ACHN (cell line): ENCODE results near the gene MYO15A.

ENCODE experiments used
- DNase-seq: peaks from one replicate; pipeline ENCODE4 v3.0.0-alpha.2; 2015
- in situ Hi-C: cut with HindIII; loops from 2 replicates; pipeline ENCODE4 v1.10.0; 2017; ENCODE audit warnings: low sequenced_read_pairs, low pct_ligation_motif_present, low pct_unique_long_range_greater_than_20kb

MYO15A gene

DNA sequence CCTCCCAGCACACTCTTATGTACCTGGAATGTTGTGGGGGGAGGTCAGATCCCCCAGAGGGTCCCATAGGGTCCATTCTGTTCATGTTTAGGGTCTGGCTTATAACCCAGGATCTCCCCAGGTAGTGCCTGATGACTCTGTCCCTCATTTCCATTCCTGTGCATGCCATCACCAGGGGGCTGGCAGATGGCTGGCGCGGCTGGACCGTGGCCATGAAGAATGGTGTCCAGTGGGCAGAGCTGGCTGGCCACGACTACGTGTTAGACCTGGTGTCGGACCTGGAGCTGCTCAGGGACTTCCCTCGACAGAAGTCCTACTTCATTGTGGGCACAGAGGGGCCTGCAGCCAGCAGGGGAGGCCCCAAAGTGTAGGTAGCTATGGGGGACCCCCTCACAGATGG, 40.0 kb downstream of the MYO15A start:
- DNase-seq, result no peak
- in situ Hi-C loops, result no loop called here

DNA sequence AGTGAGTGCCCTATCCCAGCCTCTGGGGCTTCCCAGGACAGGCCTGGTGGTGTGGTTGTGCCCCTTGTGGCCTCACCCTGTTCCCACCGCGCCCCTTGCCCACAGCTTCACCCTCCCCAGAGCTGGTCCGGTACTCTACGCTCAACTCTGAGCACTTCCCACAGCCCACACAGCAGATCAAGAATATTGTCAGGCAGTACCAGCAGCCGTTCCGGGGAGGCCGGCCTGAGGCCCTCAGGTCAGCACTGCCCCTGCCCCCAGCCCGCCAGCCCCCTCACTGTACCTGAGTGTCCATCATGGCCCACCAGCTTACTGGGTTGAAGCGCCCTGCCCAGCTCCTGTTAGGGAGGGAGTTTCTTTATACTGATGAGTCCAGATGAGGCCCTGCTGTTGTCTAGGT, 42.7 kb downstream of the MYO15A start:
- in situ Hi-C loops, result no loop called here

DNA sequence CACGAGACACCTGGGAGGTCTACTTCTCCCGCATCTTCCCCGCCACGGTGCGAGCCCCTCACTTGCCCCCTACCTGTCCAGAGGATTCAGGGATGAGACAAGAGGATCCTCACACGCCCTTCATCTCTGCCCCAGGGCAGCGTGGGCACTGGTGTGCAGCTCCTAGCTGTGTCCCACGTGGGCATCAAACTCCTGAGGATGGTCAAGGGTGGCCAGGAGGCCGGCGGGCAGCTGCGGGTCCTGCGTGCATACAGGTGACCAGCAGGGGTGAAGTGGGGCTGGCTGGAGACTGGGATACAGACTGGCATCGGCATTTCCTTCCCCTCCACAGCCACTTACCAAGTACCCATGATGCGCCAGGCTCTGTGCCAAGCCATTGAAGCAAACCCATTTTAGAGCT, 46.6 kb downstream of the MYO15A start:
- DNase-seq, result no peak
- in situ Hi-C loops, result no loop called here

More for the DNA sequence above, 42.7 kb downstream of the MYO15A start:
- DNase-seq, result no peak

DNA sequence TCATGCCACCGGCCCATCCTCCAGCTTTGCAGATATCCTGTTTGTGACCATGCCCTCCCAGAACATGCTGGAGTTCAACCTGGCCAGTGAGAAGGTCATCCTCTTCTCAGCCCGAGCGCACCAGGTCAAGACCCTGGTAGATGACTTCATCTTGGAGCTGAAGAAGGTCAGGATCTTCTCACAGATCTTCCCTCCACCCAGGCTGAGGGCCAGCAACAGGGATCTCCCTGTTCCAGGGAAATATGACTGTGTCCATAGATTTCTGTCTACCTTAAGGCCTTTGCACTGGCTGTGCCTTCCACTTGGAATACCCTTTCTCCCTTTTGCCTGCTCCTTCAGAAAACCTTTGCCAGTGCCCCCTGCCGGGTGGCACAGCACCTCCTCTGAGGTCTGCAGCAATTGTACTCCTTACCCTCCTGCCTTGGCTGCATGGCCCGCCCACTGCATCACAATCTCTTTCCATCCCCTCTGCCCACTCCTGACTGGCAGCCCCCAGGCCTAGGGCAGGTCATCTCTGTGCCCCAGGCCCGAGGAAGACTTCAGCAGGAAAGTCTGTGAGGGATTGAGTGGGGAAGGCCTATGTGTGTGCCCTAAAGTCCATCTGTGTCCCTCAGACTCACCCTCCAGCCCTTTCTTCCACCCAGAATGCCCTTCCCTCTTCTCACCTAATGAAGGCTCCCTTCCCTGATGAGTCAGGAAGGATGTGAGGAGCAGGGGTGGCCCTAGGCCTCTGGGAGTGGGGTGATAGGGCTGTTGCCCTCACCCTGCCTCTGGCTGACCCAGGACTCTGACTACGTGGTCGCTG, 47.8 kb downstream of the MYO15A start:
- in situ Hi-C loops, result no loop called here
- DNase-seq, result peak; percentile 59

DNA sequence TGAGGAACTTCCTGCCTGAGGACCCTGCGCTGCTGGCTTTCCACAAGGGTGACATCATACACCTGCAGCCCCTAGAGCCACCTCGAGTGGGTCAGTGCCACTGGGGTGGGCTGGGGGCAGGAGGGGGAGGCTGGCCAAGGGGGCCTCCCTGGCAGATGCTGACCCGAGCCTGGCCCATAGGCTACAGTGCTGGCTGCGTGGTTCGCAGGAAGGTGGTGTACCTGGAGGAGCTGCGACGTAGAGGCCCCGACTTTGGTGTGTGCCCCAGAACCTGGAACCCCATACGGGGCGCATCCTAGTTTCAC, 48.4 kb downstream of the MYO15A start:
- no peak for DNase-seq

DNA sequence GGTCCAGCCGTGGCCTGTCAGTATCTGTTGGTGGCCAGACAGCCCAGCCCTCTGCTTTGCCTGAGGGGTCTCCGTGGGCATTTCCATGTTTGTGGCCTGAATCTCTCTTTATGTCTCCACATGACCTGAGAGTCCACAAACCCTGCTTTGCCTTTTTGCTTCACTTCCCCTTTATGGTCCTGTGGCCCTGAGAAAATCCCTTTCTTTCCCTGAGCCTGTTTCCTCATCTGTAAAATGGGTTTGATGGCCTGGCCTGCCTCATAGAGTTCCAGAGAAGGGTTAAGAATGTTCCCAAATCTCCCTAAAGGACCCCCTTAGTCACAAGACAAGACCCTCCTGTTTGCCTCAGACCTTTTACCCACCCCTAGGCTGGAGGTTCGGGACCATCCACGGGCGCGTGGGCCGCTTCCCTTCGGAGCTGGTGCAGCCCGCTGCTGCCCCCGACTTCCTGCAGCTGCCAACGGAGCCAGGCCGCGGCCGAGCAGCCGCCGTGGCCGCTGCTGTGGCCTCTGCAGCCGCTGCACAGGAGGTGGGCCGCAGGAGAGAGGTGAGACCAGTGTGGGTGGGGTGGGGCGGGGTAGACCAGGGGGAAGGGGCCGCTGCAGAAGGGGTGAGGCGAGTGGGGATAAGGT, 48.9 kb downstream of the MYO15A start:
- in situ Hi-C loops, result no loop called here
- DNase-seq, result no peak

More for the DNA sequence above, 48.4 kb downstream of the MYO15A start:
- in situ Hi-C loops, result no loop called here

DNA sequence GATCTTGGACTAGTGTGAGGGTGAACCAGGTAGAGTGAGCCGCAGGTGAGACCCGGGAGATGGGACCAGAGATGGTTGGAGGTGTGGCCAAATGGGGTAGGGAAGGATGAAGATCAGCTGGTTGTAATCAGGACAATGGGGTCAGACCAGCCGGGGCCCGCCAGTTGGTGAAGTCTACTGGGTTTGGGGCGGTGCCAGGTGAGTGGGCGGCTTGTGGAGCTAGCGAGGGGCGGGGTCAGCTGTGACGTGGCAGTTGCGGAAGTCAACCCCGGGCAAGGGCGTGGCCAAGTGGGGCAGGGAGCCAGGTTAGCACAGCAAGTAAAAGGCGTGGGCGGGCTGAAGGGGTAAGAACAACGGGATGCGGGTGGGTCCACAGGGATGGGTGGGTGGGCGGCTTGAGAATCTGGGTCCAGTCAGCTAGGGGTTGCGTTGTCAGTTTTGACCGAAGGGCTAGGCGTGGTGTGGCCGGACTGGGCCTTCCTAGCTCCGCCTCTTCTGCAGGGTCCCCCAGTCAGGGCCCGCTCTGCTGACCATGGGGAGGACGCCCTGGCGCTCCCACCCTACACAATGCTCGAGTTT, 49.6 kb downstream of the MYO15A start:
- DNase-seq, result no peak

DNA sequence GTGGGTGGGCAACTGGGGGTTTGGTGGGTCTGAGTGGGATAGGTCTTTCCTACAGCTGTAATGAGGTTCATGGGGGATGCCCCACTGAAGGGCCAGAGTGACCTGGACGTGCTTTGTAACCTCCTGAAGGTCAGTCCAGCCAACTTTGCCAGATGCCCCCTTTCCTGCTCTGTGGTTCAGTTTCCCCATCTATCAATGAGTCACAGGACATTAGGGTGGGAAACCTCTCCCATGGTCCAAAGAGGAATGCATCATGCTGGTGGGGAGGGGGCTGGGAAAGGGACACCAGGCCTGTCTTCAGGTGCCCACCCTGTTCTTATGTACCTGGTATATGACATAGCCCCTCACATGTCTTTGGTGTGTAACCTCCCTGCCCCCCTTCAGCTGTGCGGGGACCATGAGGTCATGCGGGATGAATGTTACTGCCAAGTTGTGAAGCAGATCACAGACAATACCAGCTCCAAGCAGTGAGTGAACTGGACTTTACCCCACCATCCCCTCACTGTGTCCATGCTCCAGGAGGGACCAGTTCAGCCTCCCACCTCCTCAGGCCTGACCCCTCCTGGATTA, 51.1 kb downstream of the MYO15A start:
- in situ Hi-C loops, result no loop called here
- no peak for DNase-seq

More for the DNA sequence above, 49.6 kb downstream of the MYO15A start:
- in situ Hi-C loops, result no loop called here

DNA sequence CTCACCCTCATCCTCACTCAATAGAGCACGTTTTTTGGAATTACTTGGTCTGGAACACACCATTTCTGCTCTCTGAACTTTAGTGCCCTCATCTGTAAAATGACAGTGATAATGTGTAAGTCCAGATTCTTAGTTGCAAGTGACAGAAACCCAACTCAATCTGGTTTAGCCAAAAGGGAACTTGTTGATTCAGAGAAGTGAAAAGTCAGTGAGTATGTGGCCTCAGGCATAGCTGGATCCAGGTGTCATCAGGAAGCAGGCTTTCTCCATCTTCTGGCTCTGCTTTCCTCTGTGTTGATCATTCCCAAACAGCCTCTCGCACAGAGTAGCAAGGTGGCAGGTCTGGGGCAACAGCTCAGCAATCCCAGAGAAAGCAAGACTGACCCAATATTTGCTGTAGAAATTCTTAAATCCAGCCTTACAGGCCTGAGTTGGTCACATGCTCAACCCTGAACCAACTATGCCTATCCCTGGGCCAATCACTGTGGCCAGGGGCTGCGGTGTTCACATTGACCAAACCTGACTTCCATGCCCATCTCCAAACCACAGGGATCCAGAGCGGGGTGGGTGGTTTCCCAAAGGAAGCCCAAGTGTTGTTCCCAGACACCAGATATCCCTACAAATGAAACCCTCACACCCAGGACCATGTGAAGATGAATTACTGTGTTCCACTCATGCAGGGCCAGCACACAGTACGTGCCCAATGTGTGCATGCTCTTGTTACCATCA, 51.7 kb downstream of the MYO15A start:
- in situ Hi-C loops, result no loop called here

DNA sequence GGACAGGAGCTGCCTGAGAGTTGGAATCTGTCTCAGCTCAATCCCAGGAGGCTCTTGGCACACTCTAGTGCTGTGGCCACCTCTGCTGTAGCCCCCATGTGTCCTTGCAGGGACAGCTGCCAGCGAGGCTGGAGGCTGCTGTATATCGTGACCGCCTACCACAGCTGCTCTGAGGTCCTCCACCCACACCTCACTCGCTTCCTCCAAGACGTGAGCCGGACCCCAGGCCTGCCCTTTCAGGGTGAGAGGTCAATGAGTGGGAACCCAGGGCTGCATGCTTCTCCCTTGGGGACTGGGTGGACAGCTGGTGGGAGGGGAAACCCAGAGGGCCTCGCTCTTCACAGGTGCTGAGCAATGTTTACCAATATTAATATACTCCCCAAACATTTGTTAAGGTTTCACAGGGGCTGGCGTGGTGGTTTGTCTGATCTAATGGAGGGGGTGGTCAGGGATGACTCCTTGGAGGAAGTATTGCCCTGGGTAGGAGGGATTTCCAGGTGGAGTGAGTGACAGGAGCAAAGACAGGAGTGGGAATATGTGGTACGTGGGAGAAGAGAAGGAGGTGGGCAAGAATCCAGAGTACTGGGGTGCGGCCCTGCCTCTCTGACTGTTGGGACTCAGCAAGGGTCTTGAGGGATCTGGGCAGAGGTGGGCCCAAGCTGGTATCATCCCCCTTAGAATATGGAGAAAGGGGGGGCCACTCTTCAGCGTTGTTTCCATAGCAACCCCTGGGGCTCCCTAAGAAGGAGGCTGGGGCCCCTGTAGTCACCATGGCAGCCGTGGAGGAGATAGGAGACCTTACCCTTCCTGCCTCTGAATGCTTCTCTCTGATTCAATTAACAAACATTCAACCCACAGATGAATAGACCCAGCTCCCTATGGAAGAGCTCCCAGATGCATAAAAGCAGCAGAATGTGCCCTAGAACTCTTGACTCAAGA, 52.9 kb downstream of the MYO15A start:
- no peak for DNase-seq
- in situ Hi-C loops, result no loop called here

More for the DNA sequence above, 51.7 kb downstream of the MYO15A start:
- no peak for DNase-seq

DNA sequence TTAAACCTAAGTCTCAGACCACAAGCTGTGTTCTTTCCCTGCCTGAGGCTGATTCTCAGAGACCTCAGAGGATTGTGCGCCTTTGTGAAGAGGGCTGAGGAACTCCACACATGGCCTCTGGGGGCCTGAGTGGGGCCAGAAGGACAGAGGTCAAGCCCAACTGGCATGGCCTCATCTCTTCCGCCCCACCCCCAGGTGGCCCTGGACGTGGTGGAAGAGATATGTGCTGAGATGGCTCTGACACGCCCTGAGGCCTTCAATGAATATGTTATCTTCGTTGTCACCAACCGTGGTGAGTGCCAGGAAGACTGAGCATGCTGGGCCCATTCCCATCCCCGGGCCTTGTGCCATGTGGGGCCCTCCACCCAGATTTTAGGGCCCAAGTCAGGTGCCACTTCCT, 55.0 kb downstream of the MYO15A start:
- DNase-seq, result no peak
- in situ Hi-C loops, result no loop called here

DNA sequence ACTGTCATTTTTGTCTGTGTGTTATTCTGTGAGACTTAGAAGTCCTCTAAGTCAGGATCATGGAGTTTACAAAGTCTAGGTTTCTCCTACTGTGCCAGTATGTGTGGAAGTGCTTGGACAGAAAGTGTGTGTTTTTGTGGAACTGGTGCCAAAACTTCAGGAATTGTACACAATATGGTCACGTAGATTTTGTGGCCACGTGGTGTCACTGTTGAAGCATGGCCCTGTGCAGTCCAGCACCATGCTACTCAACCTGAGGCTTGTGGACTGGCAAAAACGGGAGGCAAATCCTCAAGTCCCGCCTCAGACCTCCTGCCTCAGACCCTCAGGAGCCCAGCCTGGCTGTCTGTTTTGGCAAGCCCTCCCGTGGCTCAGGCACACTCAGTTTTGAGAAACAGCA, 58.3 kb downstream of the MYO15A start:
- in situ Hi-C loops, result no loop called here
- no peak for DNase-seq

DNA sequence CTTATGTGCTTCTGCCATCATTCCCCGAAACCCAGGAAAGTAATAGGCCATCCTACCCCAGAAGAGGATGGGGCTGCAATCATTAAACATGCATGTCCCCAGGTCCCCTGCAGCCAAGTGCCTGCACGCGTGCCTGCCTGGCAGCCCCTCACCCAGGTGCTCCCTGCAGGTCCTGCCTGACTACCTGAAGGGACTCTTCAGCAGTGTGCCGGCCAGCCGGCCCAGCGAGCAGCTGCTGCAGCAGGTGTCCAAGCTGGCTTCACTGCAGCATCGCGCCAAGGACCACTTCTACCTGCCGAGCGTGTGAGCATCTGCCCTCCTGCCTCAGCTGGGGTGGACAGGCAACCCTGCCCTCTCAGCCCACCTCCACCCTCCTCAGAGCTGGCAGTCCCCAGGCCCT, 58.9 kb downstream of the MYO15A start:
- DNase-seq, result no peak
- in situ Hi-C loops, result no loop called here

DNA sequence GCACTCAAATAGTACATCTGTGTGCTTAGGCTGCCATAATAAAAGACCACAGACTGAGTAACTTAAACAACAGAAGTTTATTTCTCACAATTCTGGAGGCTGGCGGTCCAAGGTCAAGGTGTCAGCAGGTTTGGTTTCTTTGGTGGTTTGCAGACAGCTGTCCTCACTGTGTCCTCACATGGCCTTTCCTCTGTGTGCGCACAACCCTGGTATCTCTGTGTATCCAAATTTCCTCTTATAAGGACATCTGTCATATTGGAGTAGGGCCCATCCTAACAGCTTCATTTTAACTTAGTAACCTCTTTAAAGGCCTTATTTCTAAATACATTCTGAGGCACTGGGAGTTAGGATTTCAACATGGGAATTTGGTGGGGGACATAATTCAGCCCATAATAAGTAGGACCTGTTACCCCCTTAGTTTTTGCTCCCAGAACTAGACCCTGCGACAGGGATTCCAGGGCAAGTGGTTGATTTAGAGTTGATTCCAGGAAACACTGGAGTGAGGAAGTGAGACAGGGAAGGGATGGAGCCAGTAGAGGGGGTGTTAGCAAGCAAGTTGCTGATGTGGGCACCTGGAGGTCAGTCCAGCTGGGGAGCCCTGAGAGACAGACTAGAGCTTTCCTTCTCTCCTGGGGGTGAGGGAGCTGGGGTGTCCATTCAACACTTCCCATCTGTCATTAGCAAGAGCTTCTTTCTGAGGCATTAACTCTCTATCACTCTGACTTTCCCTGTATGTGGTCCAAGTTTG, 64.1 kb downstream of the MYO15A start:
- DNase-seq, result no peak
- in situ Hi-C loops, result no loop called here

DNA sequence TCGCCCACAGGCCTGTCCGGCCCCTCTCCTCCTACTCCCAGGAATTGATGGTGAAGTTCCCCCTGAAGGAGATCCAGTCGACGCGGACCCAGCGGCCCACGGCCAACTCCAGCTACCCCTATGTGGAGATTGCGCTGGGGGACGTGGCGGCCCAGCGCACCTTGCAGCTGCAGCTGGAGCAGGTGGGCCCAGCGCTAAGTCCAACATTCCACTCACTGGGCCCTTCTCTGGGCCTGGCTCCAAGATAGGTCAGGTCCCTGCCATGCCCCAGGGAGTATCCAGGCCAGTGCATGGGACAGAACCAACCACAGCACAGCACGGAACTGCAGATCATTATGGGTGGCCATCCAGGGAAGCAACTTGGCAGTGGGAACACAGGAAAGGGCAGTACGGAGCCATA, 65.2 kb downstream of the MYO15A start:
- in situ Hi-C loops, result no loop called here
- DNase-seq, result no peak

DNA sequence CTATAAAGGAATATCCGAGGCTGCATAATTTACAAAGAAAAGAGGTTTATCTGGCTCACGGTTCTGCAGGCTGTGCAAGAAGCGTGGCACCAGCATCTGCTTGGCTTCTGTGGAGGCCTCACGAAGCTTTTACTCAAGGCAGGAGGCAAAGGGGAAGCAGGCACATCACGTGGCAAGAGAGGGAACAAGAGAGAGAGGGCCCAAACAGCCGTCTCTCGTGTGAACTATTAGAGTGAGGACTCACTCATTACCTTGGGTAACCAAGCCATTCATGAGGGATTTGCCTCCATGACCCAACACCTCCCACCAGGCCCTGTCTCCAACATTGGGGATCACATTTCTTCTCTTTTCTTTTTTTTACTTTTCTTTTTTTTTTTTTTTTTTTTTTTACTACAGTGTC, 67.6 kb downstream of the MYO15A start:
- in situ Hi-C loops, result no loop called here
- DNase-seq, result no peak

DNA sequence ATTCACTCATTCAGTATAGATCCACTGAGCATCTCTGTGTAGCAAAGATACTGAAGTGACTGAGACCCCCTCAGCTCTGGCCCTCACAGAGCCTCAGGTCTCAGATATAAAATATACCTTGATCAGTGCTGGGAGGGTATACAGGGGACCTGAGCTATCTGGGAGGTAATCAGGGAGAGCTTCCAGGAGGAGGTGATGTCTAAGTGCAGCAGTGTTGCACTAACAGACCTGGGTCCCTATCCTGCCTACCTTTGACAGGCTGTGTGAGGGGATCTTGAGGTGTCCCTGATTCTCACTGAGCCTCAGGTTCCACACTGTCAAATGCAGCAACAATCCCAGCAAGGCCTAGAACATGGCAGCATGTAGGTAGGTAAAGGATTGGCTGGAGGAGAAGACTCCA, 68.6 kb downstream of the MYO15A start:
- DNase-seq, result no peak
- in situ Hi-C loops, result no loop called here
